ENCODE data around the gene TSPAN5. TPM values are rescaled to one million over a fixed set of nuclear protein-coding genes. Genes with fewer than 3 reads are reported as not detected.
A peak's percentile ranks its signal among the peaks of the same experiment; 100 is the strongest.

TSPAN5 gene
- total and polyA plus RNA-seq, 2 of the 4 experiments (the other 2 are of a cell fraction) = 64.8 to 79.6 TPM

DNA sequence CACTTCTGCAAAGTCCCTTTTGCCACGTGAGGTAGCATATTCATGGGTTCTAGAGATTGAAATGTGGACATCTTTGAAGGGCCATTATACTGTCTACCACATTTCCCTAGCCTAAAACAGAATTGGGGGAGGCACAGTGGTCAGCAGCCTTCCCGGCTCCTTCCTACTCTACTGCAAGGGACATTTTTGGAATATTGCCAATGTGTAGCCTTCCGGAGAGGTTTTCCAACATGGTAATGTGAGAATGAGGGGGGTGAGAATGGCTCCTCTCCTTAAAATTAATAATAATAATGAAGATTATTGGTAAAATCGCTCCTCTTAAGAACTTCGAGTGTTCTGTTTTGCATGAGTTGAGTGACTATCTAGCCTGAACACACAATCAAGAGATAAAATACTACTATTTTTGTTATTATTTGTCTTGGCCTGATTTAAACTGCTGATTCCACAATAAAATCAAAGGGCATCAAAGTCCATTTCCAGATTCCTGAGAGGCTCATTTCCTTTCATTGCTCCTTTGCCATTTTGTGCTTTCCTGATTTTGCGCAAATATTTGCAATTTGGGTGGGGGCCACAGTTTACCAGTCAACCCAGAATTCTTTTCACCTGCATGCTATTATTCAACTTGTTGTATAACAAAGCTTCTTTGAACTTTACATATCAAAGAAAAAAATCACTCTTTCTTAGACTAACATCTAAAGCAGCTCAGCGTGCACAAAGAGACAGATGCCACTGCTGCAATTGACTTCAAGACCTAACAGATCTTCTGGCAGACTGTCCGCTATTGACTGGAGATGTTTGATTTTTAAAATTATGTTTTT, 27.0 kb upstream of the TSPAN5 start:
- Histone ChIP-seq H3K9ac (ENCODE audit: low read depth, low read length) (no peak overlapping the region), H2AFZ (replicated peaks; ENCODE audit: low read length, poor library complexity) (no peak overlapping the region), H2BK5ac (ENCODE audit: low read depth, low read length, poor library complexity, severe bottlenecking) (no peak overlapping the region), H3K4me2 (ENCODE audit: low read depth, low read length) (no peak overlapping the region), H3K4me1 (ENCODE audit: control insufficient read depth, insufficient read depth, low read length) (peaks cover 5% of the 10 kb centered on the region), H2AK9ac (replicated peaks; ENCODE audit: low read depth, low read length, poor library complexity) (no peak overlapping the region), H3K27me3 (ENCODE audit: control insufficient read depth, insufficient read depth, low read length) (no peaks in the 10 kb centered on the region), H3K23ac (ENCODE audit: low read depth, low read length) (no peak overlapping the region), H3K9me1 (ENCODE audit: insufficient read depth, low read length) (peaks cover 6% of the 10 kb centered on the region; the same call in 1 of the 2 replicates), H2BK15ac (ENCODE audit: low read depth, low read length) (no peak overlapping the region), H2BK20ac (ENCODE audit: low read depth, low read length) (no peak overlapping the region), H4K91ac (ENCODE audit: insufficient read depth, low read depth, low read length) (no peak overlapping the region), H4K20me1 (ENCODE audit: insufficient read depth, low read length) (no peaks in the 10 kb centered on the region), H3K36me3 (ENCODE audit: control insufficient read depth, insufficient read depth, low read length) (no peaks in the 10 kb centered on the region), H2BK120ac (ENCODE audit: low read depth, low read length) (no peak overlapping the region), H3K9me3 (ENCODE audit: control insufficient read depth, insufficient read depth, low read length) (no peaks in the 10 kb centered on the region), H3K79me1 (ENCODE audit: low read depth in 1 of 2, low read length in 2 of 2) (no peaks in the 10 kb centered on the region), H3K18ac (ENCODE audit: low read depth, low read length) (no peak overlapping the region), H2AK5ac (ENCODE audit: low read depth, low read length) (no peak overlapping the region), H3K27ac (ENCODE audit: insufficient read depth, low read length) (no peak overlapping the region), H4K8ac (ENCODE audit: low read depth in 2 of 2, low read length in 2 of 2) (no peak overlapping the region), H3K4ac (ENCODE audit: low read depth, low read length) (no peak overlapping the region), H4K5ac (ENCODE audit: low read depth, low read length) (no peak overlapping the region), H3K14ac (replicated peaks; ENCODE audit: low read depth, low read length) (no peak overlapping the region), H3K56ac (ENCODE audit: extremely low read depth, insufficient read depth, low read length) (no peak overlapping the region), H3K4me3 (ENCODE audit: insufficient read depth, low read depth, low read length) (no peak overlapping the region)
- in situ Hi-C loops (cut with MboI; ENCODE audit: low sequenced_read_pairs) (no loop called here), intact Hi-C loops (cut with micrococcal nuclease) (no loop called here), dilution Hi-C loops (cut with HindIII; ENCODE audit: low sequenced_read_pairs, unreplicated experiment) (no loop called here)
- no peak for ATAC-seq (ENCODE audit: low read depth)
- DNase-seq = no peak
- BruUV-seq (replicated peaks) = no TSS peak
- no CpG with 5 or more reads among the region's 8 CpGs for WGBS, 2 experiments (ENCODE audit: extremely low coverage in 2 of 2, insufficient read length in 1 of 2)
- TF ChIP-seq NFE2L2 (IDR thresholded peaks at IDR 0.05; ENCODE audit: low read depth, low read length) (no peak), MAFK (IDR thresholded peaks at IDR 0.05; ENCODE audit: low read depth, low read length) (peak; percentile 29; the same call in 1 of the 2 replicates)
- ChIA-PET POLR2A (ENCODE audit: unreplicated experiment) (no interaction called here), CTCF (no interaction called here)

Measured in IMR-90 (cell line).